K562 (cell line): Measurements from ENCODE around the gene ESAM.

Experiments used
- POLR2A ChIP-seq: fragments of 450-650 bp; conservative IDR thresholded peaks from 2 replicates; pipeline ENCODE4 v1.6.1; 2016
- SMARCB1 ChIP-seq: IDR thresholded peaks from 2 replicates; pipeline ENCODE4 v1.6.1; 2011; ENCODE audit warnings: improper control_type of control experiment, low read depth; ENCODE audit not compliant: insufficient read length

- TF ChIP-seq SMARCB1 (no peak), POLR2A (no peak)
These were observed 29.7 kb upstream of the ESAM start for GRCh38 chr11:124791626-124792341.
